HepG2 (cell line): ENCODE data around the gene LSM12. TPM values are rescaled to one million over a fixed set of nuclear protein-coding genes. Genes with fewer than 3 reads are reported as not detected.

Experiments used
- ETV5 ChIP-seq: IDR thresholded peaks from 2 replicates; pipeline ENCODE4 v1.6.1; 2018; ENCODE audit warnings: missing biosample characterization, missing genetic modification reagents, inconsistent platforms, borderline replicate concordance
- GLI4 ChIP-seq: sonication (generic); formaldehyde crosslinking; IDR thresholded peaks from 2 replicates; pipeline ENCODE4 v1.5.1; 2020; ENCODE audit warnings: missing genetic modification reagents, mild to moderate bottlenecking, moderate library complexity, borderline replicate concordance
- HHEX ChIP-seq: IDR thresholded peaks from 2 replicates; pipeline ENCODE4 v1.6.1; 2016; ENCODE audit warnings: control low read depth
- IKZF4 ChIP-seq: sonication (generic); formaldehyde crosslinking; IDR thresholded peaks from 2 replicates; pipeline ENCODE4 v1.5.1; 2020; ENCODE audit warnings: borderline replicate concordance, mild to moderate bottlenecking, low read depth, missing genetic modification reagents; ENCODE audit errors: not compliant biosample characterization
- JUNB ChIP-seq: sonication (generic); formaldehyde crosslinking; IDR thresholded peaks from 2 replicates; pipeline ENCODE4 v1.8.0; 2022; ENCODE audit warnings: missing genetic modification reagents, mild to moderate bottlenecking, borderline replicate concordance
- JUND ChIP-seq: sonication (generic); formaldehyde crosslinking; IDR thresholded peaks from 2 replicates; pipeline ENCODE4 v1.8.0; 2022; ENCODE audit warnings: mild to moderate bottlenecking, missing genetic modification reagents
- KDM3A ChIP-seq: IDR thresholded peaks from 2 replicates; pipeline ENCODE4 v1.6.1; 2018; ENCODE audit warnings: low read depth, missing compliant biosample characterization
- KDM6A ChIP-seq: IDR thresholded peaks from 2 replicates; pipeline ENCODE4 v1.6.1; 2016; ENCODE audit warnings: low read depth
- MIER2 ChIP-seq: IDR thresholded peaks from 2 replicates; pipeline ENCODE4 v1.6.1; 2016; ENCODE audit warnings: missing biosample characterization, missing genetic modification reagents
- NFE2L2 ChIP-seq: fragments of 150-350 bp; IDR thresholded peaks from 2 replicates; pipeline ENCODE4 v1.6.1; 2014; ENCODE audit warnings: low read length
- NR1H2 ChIP-seq: sonication (generic); formaldehyde crosslinking; IDR thresholded peaks from 2 replicates; pipeline ENCODE4 v1.8.1; 2022; ENCODE audit warnings: low read depth, missing genetic modification reagents, borderline replicate concordance
- PRMT3 ChIP-seq: sonication (generic); formaldehyde crosslinking; IDR thresholded peaks from 2 replicates; pipeline ENCODE4 v1.8.1; 2022; ENCODE audit warnings: low read depth, mild to moderate bottlenecking, moderate library complexity, missing genetic modification reagents, borderline replicate concordance
- RFXAP ChIP-seq: sonication (generic); formaldehyde crosslinking; IDR thresholded peaks from 2 replicates; pipeline ENCODE4 v1.4.0; 2020; ENCODE audit warnings: missing genetic modification reagents, borderline replicate concordance
- SP1 ChIP-seq, 2 experiments: fragments of 450-650 bp in 1 of 2; sonication (generic) in 1 of 2; formaldehyde crosslinking in 1 of 2; IDR thresholded peaks; 2 replicates each; pipeline versions ENCODE4 v1.4.0 to v1.6.1; 2016 to 2020; ENCODE audit warnings: missing genetic modification reagents in 1 of 2
- SP140L ChIP-seq: sonication (generic); formaldehyde crosslinking; IDR thresholded peaks from 2 replicates; pipeline ENCODE4 v1.4.0; 2020; ENCODE audit warnings: missing genetic modification reagents, borderline replicate concordance
- SRSF9 ChIP-seq: fragments of 200-400 bp; formaldehyde crosslinking; IDR thresholded peaks from 2 replicates; pipeline ENCODE4 v1.6.1; 2018; ENCODE audit warnings: borderline replicate concordance, mild to moderate bottlenecking, low read depth, low read length; ENCODE audit not compliant: insufficient read depth, poor library complexity, severe bottlenecking
- ZFP36 ChIP-seq: fragments of 150-350 bp; IDR thresholded peaks from 2 replicates; pipeline ENCODE4 v1.6.1; 2018; ENCODE audit warnings: borderline replicate concordance, low read length, low read depth; ENCODE audit not compliant: partially characterized antibody
- ZNF556 ChIP-seq: sonication (generic); formaldehyde crosslinking; IDR thresholded peaks from 2 replicates; pipeline ENCODE4 v1.4.0; 2020; ENCODE audit warnings: mild to moderate bottlenecking, missing genetic modification reagents, borderline replicate concordance
- ZNF562 ChIP-seq: sonication (generic); formaldehyde crosslinking; IDR thresholded peaks from 2 replicates; pipeline ENCODE4 v1.8.0; 2022; ENCODE audit warnings: missing genetic modification reagents, borderline replicate concordance
- polyA plus RNA-seq, 8 experiments: library from polyadenylated mRNA; depleted of rRNA in 3 of 8; stranded (reverse) in 7 of 8; unstranded in 1 of 8; fragments of >200 nt; fragmentation: Illumina TruSeq in 4 of 8; extraction: Trizol in 4 of 8; gene quantifications; 2 replicates each; pipeline versions ENCODE4 v1.2.1 to v1.2.3, GENCODE V29; 2011 to 2016; ENCODE audit warnings: low read depth in 4 of 8, missing spikeins in 1 of 8, mixed read lengths in 1 of 8; ENCODE audit not compliant: insufficient read depth in 1 of 8
- total RNA-seq, 5 experiments: library from RNA; depleted of rRNA; stranded (reverse); fragments of >200 nt; fragmentation: Illumina TruSeq; extraction: Trizol; gene quantifications; 2 replicates each; pipeline ENCODE4 v1.2.3, GENCODE V29; 2016; ENCODE audit warnings: low read depth in 1 of 5
- TF ChIP-seq, protein P1 (sequence below): sonication (generic); formaldehyde crosslinking; IDR thresholded peaks from 2 replicates; pipeline ENCODE4 v1.5.1; 2020; ENCODE audit warnings: mild to moderate bottlenecking, missing genetic modification reagents
- TF ChIP-seq, protein P2 (sequence below): sonication (generic); formaldehyde crosslinking; IDR thresholded peaks from 2 replicates; pipeline ENCODE4 v1.8.0; 2022; ENCODE audit warnings: missing genetic modification reagents, mild to moderate bottlenecking, moderate library complexity, borderline replicate concordance
- TF ChIP-seq, protein P3 (sequence below): sonication (generic); formaldehyde crosslinking; conservative IDR thresholded peaks from 2 replicates; pipeline ENCODE4 v1.8.0; 2022; ENCODE audit warnings: mild to moderate bottlenecking, moderate library complexity, missing genetic modification reagents

Gene LSM12
- total and polyA plus RNA-seq, 2 of the 13 experiments (the other 11 are each of a cell fraction or from before 2014, with no cell fraction given) = 52.8 to 55.7 TPM

DNA sequence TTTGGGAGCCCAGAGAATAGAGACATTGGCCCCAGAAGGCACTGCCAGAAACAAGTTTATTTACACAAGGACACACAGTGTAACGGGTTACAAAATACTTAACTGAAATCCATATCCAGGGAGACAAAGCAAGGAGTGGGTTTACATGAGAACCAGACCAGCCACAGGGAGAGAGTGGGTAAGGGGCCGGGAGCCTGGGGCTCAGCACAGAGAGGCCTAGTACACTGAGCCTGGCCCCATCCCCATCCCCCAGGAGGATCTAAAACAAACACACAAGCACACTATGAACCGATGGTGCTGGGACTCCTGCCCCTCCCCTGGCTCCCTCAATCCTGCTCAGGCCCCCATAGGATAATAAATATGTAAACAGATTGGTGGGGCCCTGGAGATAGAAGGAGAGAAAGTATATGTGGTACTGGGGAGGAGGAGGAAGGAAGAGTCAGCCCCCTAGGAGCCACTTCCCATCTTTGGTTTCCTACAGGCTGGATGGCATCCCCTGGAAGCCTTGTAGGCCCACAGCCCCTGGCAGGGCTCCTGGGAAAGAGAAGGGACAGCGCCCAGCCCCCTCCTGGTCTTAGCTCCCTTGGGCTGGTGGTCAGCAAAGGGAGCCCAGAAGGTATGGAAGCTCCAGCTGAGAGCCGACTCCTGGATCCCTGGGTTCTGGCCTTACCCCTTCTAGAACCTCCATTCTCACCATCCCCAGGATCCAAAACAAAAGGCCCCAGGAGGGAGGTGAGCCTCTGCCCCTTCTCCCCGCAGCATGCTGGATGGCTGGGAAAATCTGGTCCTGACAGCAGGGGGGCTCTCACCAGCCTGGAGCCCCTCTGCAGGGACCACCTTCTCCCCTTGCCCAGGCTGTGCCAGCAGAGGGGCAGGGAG is 10.5 kb upstream of the LSM12 start (continued):
- TF ChIP-seq, protein P1, sequence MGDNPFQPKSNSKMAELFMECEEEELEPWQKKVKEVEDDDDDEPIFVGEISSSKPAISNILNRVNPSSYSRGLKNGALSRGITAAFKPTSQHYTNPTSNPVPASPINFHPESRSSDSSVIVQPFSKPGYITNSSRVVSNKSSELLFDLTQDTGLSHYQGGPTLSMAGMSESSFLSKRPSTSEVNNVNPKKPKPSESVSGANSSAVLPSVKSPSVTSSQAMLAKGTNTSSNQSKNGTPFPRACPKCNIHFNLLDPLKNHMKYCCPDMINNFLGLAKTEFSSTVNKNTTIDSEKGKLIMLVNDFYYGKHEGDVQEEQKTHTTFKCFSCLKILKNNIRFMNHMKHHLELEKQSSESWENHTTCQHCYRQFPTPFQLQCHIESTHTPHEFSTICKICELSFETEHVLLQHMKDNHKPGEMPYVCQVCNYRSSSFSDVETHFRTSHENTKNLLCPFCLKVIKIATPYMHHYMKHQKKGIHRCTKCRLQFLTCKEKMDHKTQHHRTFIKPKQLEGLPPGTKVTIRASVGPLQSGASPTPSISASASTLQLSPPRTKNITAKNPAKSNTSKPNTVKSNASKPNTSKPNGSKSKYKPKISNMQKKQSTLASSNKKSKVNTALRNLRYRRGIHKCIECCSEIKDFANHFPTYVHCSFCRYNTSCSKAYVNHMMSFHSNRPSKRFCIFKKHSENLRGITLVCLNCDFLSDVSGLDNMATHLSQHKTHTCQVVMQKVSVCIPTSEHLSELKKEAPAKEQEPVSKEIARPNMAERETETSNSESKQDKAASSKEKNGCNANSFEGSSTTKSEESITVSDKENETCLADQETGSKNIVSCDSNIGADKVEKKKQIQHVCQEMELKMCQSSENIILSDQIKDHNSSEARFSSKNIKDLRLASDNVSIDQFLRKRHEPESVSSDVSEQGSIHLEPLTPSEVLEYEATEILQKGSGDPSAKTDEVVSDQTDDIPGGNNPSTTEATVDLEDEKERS (CRISPR knock-in tag) = no peak
- no peak for TF ChIP-seq NR1H2
- 0 out of 2 replicates have a peak, but pooled peaks have one; percentile 45 for TF ChIP-seq RFXAP
- TF ChIP-seq ZFP36 = no peak
- TF ChIP-seq KDM3A (CRISPR knock-in tag) = no peak
- no peak for TF ChIP-seq SRSF9
- TF ChIP-seq MIER2 = no peak
- TF ChIP-seq ETV5 (CRISPR knock-in tag) = no peak
- no peak for TF ChIP-seq ZNF562
- TF ChIP-seq SP140L (CRISPR knock-in tag) = no peak
- TF ChIP-seq, protein P2, sequence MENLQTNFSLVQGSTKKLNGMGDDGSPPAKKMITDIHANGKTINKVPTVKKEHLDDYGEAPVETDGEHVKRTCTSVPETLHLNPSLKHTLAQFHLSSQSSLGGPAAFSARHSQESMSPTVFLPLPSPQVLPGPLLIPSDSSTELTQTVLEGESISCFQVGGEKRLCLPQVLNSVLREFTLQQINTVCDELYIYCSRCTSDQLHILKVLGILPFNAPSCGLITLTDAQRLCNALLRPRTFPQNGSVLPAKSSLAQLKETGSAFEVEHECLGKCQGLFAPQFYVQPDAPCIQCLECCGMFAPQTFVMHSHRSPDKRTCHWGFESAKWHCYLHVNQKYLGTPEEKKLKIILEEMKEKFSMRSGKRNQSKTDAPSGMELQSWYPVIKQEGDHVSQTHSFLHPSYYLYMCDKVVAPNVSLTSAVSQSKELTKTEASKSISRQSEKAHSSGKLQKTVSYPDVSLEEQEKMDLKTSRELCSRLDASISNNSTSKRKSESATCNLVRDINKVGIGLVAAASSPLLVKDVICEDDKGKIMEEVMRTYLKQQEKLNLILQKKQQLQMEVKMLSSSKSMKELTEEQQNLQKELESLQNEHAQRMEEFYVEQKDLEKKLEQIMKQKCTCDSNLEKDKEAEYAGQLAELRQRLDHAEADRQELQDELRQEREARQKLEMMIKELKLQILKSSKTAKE (CRISPR knock-in tag) = no peak
- TF ChIP-seq KDM6A (CRISPR knock-in tag) = no peak
- no peak for TF ChIP-seq JUND (CRISPR knock-in tag)
- TF ChIP-seq, protein P3, sequence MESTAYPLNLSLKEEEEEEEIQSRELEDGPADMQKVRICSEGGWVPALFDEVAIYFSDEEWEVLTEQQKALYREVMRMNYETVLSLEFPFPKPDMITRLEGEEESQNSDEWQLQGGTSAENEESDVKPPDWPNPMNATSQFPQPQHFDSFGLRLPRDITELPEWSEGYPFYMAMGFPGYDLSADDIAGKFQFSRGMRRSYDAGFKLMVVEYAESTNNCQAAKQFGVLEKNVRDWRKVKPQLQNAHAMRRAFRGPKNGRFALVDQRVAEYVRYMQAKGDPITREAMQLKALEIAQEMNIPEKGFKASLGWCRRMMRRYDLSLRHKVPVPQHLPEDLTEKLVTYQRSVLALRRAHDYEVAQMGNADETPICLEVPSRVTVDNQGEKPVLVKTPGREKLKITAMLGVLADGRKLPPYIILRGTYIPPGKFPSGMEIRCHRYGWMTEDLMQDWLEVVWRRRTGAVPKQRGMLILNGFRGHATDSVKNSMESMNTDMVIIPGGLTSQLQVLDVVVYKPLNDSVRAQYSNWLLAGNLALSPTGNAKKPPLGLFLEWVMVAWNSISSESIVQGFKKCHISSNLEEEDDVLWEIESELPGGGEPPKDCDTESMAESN (CRISPR knock-in tag) = no peak
- no peak for TF ChIP-seq NFE2L2
- no peak for TF ChIP-seq JUNB (CRISPR knock-in tag)
- TF ChIP-seq HHEX (CRISPR knock-in tag) = no peak
- no peak; the same call in 1 of the 2 replicates for TF ChIP-seq ZNF556 (CRISPR knock-in tag)
- TF ChIP-seq PRMT3 (CRISPR knock-in tag) = no peak
- TF ChIP-seq GLI4 = no peak
- no peak for TF ChIP-seq SP1 (IDR thresholded peaks at IDR 0.05)
- no peak for TF ChIP-seq SP1 (CRISPR knock-in tag; IDR thresholded peaks at IDR 0.05)
- no peak for TF ChIP-seq IKZF4
